B cell (primary cell): ENCODE data around the gene CLASP1. TPM values are rescaled to one million over a fixed set of nuclear protein-coding genes. Genes with fewer than 3 reads are reported as not detected.

Experiments
- ATAC-seq: fragments of 200-7000 bp; cut with Tn5 transposase; one replicate; pipeline ENCODE4 v1.10.0; 2021; ENCODE audit warnings: low read depth, mild to moderate bottlenecking, moderate number of reproducible peaks, moderate library complexity
- CTCF ChIA-PET: fragments of 350-600 bp; sonication (Branson Sonifier 250); formaldehyde crosslinking; loops from one replicate; lab custom pipeline; 2021; ENCODE audit warnings: antibody characterized with exemption, inconsistent platforms; lab: Charles Lee
- POLR2A ChIA-PET: fragments of 350-600 bp; sonication (Branson Sonifier 250); formaldehyde crosslinking; loops from one replicate; lab custom pipeline; 2021; ENCODE audit warnings: antibody characterized with exemption; lab: Charles Lee
- DNase-seq: peaks from one replicate; pipeline ENCODE4 v3.0.0; 2013
- H2AFZ ChIP-seq: 2 replicates; pipeline ENCODE4 v1.6.1; 2012; ENCODE audit warnings: mild to moderate bottlenecking, low read depth, low read length; ENCODE audit not compliant: insufficient read depth, poor library complexity, severe bottlenecking
- H3K27ac ChIP-seq, 2 donors: 1 replicate in 1 of 2; 2 replicates in 1 of 2; pipeline ENCODE4 v1.5.1; 2012 to 2013; ENCODE audit warnings: low read length in 2 of 2, mild to moderate bottlenecking in 2 of 2, moderate library complexity in 1 of 2
- H3K27me3 ChIP-seq, 4 experiments: fragments of 200-600 bp in 1 of 4; sonication (generic) in 1 of 4; replicated peaks in 1 of 4; 1 replicate in 2 of 4; 2 replicates in 2 of 4; pipeline versions ENCODE4 v1.6.1 to v1.7.0; 2013 to 2016; ENCODE audit warnings: low read length in 3 of 4, mild to moderate bottlenecking in 2 of 4, mixed read lengths in 1 of 4, moderate library complexity in 1 of 4; ENCODE audit not compliant: insufficient read depth in 4 of 4, control insufficient read depth in 3 of 4; ENCODE audit errors: control extremely low read depth in 1 of 4
- H3K36me3 ChIP-seq, 2 experiments: replicated peaks in 1 of 2; 1 replicate in 1 of 2; 2 replicates in 1 of 2; pipeline versions ENCODE4 v1.6.1 to v1.7.1; 2013; ENCODE audit warnings: low read length in 1 of 2; ENCODE audit not compliant: insufficient read depth in 2 of 2, control insufficient read depth in 1 of 2; ENCODE audit errors: control extremely low read depth in 1 of 2, extremely low read depth in 1 of 2
- H3K4me1 ChIP-seq, 2 donors: fragments of 200-600 bp in 1 of 2; sonication (generic) in 1 of 2; 1 replicate in 1 of 2; 2 replicates in 1 of 2; pipeline versions ENCODE4 v1.5.1 to v1.6.1; 2013 to 2017; ENCODE audit warnings: low read length in 2 of 2; ENCODE audit not compliant: control insufficient read depth in 2 of 2, insufficient read depth in 2 of 2
- H3K4me2 ChIP-seq: replicated peaks from 2 replicates; pipeline ENCODE3; 2012; ENCODE audit warnings: mild to moderate bottlenecking, low read depth, low read length; ENCODE audit not compliant: poor library complexity, severe bottlenecking
- H3K4me3 ChIP-seq, 5 experiments: fragments of 200-600 bp in 1 of 5; sonication (generic) in 1 of 5; 1 replicate in 3 of 5; 2 replicates in 2 of 5; pipeline versions ENCODE4 v1.5.1 to v1.7.0; 2011 to 2016; ENCODE audit warnings: low read length in 4 of 5, mild to moderate bottlenecking in 4 of 5, low read depth in 2 of 5, control low read depth in 1 of 5, moderate library complexity in 1 of 5; ENCODE audit not compliant: insufficient read depth in 1 of 5; ENCODE audit errors: control extremely low read depth in 1 of 5, extremely low read depth in 1 of 5
- H3K79me2 ChIP-seq: fragments of 200-600 bp; sonication (generic); one replicate; pipeline ENCODE4 v1.6.0; 2016; ENCODE audit warnings: low read length; ENCODE audit not compliant: control insufficient read depth, insufficient read depth
- H3K9ac ChIP-seq: fragments of 200-600 bp; sonication (generic); 2 replicates; pipeline ENCODE4 v1.6.1; 2017; ENCODE audit warnings: mild to moderate bottlenecking, low read length, moderate library complexity
- H3K9me3 ChIP-seq, 3 donors: one replicate each; pipeline versions ENCODE4 v1.6.1 to v1.7.1; 2013; ENCODE audit warnings: low read length in 2 of 3; ENCODE audit not compliant: control insufficient read depth in 2 of 3, insufficient read depth in 1 of 3; ENCODE audit errors: control extremely low read depth in 1 of 3
- H4K20me1 ChIP-seq: 2 replicates; pipeline ENCODE4 v1.6.0; 2012; ENCODE audit warnings: mild to moderate bottlenecking, low read length; ENCODE audit not compliant: insufficient read depth, control insufficient read depth, poor library complexity, severe bottlenecking
- H3K27ac Mint-ChIP-seq: one replicate; pipeline ENCODE4 v1.8.0; 2021; ENCODE audit warnings: mixed read lengths
- H3K27me3 Mint-ChIP-seq: one replicate; pipeline ENCODE4 v1.8.0; 2021; ENCODE audit warnings: mixed read lengths
- H3K4me1 Mint-ChIP-seq: one replicate; pipeline ENCODE4 v1.8.0; 2021; ENCODE audit warnings: mixed read lengths
- H3K4me3 Mint-ChIP-seq: one replicate; pipeline ENCODE4 v1.8.0; 2021; ENCODE audit warnings: mixed read lengths
- H3K9me3 Mint-ChIP-seq: one replicate; pipeline ENCODE4 v1.8.0; 2022; ENCODE audit warnings: mixed read lengths; ENCODE audit not compliant: insufficient read depth
- CTCF ChIP-seq: fragments of 200-600 bp; IDR thresholded peaks from one replicate; pipeline ENCODE4 v1.8.0; 2022; ENCODE audit warnings: antibody characterized with exemption, mild to moderate bottlenecking
- EZH2 ChIP-seq: IDR thresholded peaks from 2 replicates; pipeline ENCODE4 v1.6.1; 2012; ENCODE audit warnings: borderline replicate concordance, low read depth, mild to moderate bottlenecking, moderate library complexity, low read length; ENCODE audit not compliant: insufficient read depth, poor library complexity, severe bottlenecking
- WGBS: methylation state at CpG from one replicate; pipeline ENCODE4 v1.1.5; 2013; ENCODE audit warnings: missing lambda C conversion rate; ENCODE audit not compliant: insufficient coverage; 5-methylcytosine and 5-hydroxymethylcytosine counted together
- intact Hi-C: fragments of 100-400 bp; cut with micrococcal nuclease; formaldehyde crosslinking; loops from one replicate; pipeline ENCODE4 v1.10.0; 2022
- polyA plus RNA-seq: library from polyadenylated mRNA; depleted of rRNA; stranded (reverse); fragments of >200 nt; gene quantifications from 2 replicates; pipeline ENCODE4 v1.2.3, GENCODE V29; 2012
- total RNA-seq, 2 donors: library from RNA; stranded (reverse); fragments of 120-200 nt in 1 of 2; gene quantifications; 1 replicate in 1 of 2; 2 replicates in 1 of 2; pipeline versions ENCODE4 v1.2.3 to v1.2.4, GENCODE V29; 2013 to 2022

The CLASP1 gene
- total and polyA plus RNA-seq, 2 donors (not counting 1 experiment from before 2014, with no cell fraction given), result 8.7 to 88.0 TPM

- no peak overlapping the region for H2AFZ ChIP-seq
- no peaks in the 10 kb centered on the region for H3K27me3 ChIP-seq
- no peaks in the 10 kb centered on the region for H3K9me3 Mint-ChIP-seq
- no peaks in the 10 kb centered on the region for H3K9me3 ChIP-seq
- no peaks in the 10 kb centered on the region for H4K20me1 ChIP-seq
- no peak overlapping the region for H3K9ac ChIP-seq
- H3K79me2 ChIP-seq, result no peaks in the 10 kb centered on the region
- H3K4me3 ChIP-seq, result no peak overlapping the region
- no peak overlapping the region for H3K27ac ChIP-seq
- intact Hi-C loops, result no loop called here
- ChIA-PET POLR2A (no interaction called here), CTCF (no interaction called here)
- DNase-seq, result no peak
- H3K4me1 Mint-ChIP-seq, result no peaks in the 10 kb centered on the region
- ATAC-seq, result no peak
- no peak overlapping the region for H3K27ac Mint-ChIP-seq
- TF ChIP-seq EZH2 (no peak), CTCF (no peak)
- WGBS, result no CpG with 5 or more reads among the region's 1 CpG
- H3K4me2 ChIP-seq, result no peak overlapping the region
- H3K36me3 ChIP-seq, result peaks cover 2 to 84% of the 10 kb centered on the region in 2 experiments
- H3K27me3 Mint-ChIP-seq, result no peaks in the 10 kb centered on the region
- H3K4me1 ChIP-seq, result no peaks in the 10 kb centered on the region
- H3K4me3 Mint-ChIP-seq, result no peak overlapping the region
Observed at GRCh38 chr2:121359170-121359569, 290.1 kb downstream of the CLASP1 start.

- H3K36me3 ChIP-seq, result peaks cover 2 to 83% of the 10 kb centered on the region in 2 experiments
Observed at GRCh38 chr2:121358291-121358690, 291.0 kb downstream of the CLASP1 start.

More at GRCh38 chr2:121358291-121358690, 291.0 kb downstream of the CLASP1 start:
- ChIA-PET CTCF (no interaction called here), POLR2A (no interaction called here)
- Mint-ChIP-seq H3K27ac (no peak overlapping the region), H3K9me3 (no peaks in the 10 kb centered on the region), H3K4me1 (no peaks in the 10 kb centered on the region), H3K27me3 (no peaks in the 10 kb centered on the region), H3K4me3 (no peak overlapping the region)
- Histone ChIP-seq H3K79me2 (no peaks in the 10 kb centered on the region), H3K4me3 (no peak overlapping the region), H3K27me3 (no peaks in the 10 kb centered on the region), H4K20me1 (no peaks in the 10 kb centered on the region), H3K9me3 (no peaks in the 10 kb centered on the region), H2AFZ (no peak overlapping the region), H3K9ac (no peak overlapping the region), H3K4me1 (no peaks in the 10 kb centered on the region), H3K27ac (no peak overlapping the region), H3K4me2 (no peak overlapping the region)
- 100% methylated on average over 1 of the region's 2 CpGs for WGBS
- intact Hi-C loops, result no loop called here
- DNase-seq (no peak), ATAC-seq (no peak)
- no peak for TF ChIP-seq EZH2
- no peak for TF ChIP-seq CTCF
